ENCODE results near the gene SCN9A.
"Not testable (repeated sequence)": the region's sequence is repeated elsewhere in the genome, so short reads cannot be mapped to it uniquely, and the experiment has no call there.

SCN9A gene

GRCh38 chr2:166375736-166376487 is at the start of gene SCN9A:
Gene SCN9A (minus strand): TSS chr2:166375944. CDS start chr2:166311756, 64,188 bp downstream.
- DNase-seq (ENCODE audit: low read depth): no peak

GRCh38 chr2:166424841-166425240 is 49.1 kb upstream of the SCN9A start:
- DNase-seq (ENCODE audit: low read depth): no peak

- DNase-seq (ENCODE audit: low read depth): peak; percentile 18
Measured at GRCh38 chr2:166419616-166419934, 43.8 kb upstream of the SCN9A start.

GRCh38 chr2:166418853-166419615 is 43.3 kb upstream of the SCN9A start:
- no peak for DNase-seq (ENCODE audit: low read depth)

- DNase-seq (ENCODE audit: low read depth): peak; percentile 37
Measured at GRCh38 chr2:166417669-166418068, 41.9 kb upstream of the SCN9A start.

- DNase-seq (ENCODE audit: low read depth): peak; percentile 9
Measured at GRCh38 chr2:166413255-166413654, 37.5 kb upstream of the SCN9A start.

- no peak for DNase-seq (ENCODE audit: low read depth)
Measured at GRCh38 chr2:166411473-166412230, 35.9 kb upstream of the SCN9A start.

GRCh38 chr2:166410828-166411472 is 35.2 kb upstream of the SCN9A start:
- DNase-seq (ENCODE audit: low read depth): peak; percentile 76

GRCh38 chr2:166407746-166408145 is 32.0 kb upstream of the SCN9A start:
- DNase-seq (ENCODE audit: low read depth): not testable (repeated sequence)

- no peak for DNase-seq (ENCODE audit: low read depth)
Measured at GRCh38 chr2:166406374-166406773, 30.6 kb upstream of the SCN9A start.

- no peak for DNase-seq (ENCODE audit: low read depth)
Measured at GRCh38 chr2:166405569-166405926, 29.8 kb upstream of the SCN9A start.

GRCh38 chr2:166404831-166405568 is 29.3 kb upstream of the SCN9A start:
- no peak for DNase-seq (ENCODE audit: low read depth)

GRCh38 chr2:166394245-166394644 is 18.5 kb upstream of the SCN9A start:
- DNase-seq (ENCODE audit: low read depth): no peak

GRCh38 chr2:166393008-166393407 is 17.3 kb upstream of the SCN9A start:
- no peak for DNase-seq (ENCODE audit: low read depth)

- no peak for DNase-seq (ENCODE audit: low read depth)
Measured at GRCh38 chr2:166388481-166389070, 12.8 kb upstream of the SCN9A start.

- DNase-seq (ENCODE audit: low read depth): no peak
Measured at GRCh38 chr2:166385313-166385712, 9.6 kb upstream of the SCN9A start.

GRCh38 chr2:166384774-166385173 is 9.0 kb upstream of the SCN9A start:
- no peak for DNase-seq (ENCODE audit: low read depth)

- no peak for DNase-seq (ENCODE audit: low read depth)
Measured at GRCh38 chr2:166382448-166382847, 6.7 kb upstream of the SCN9A start.

GRCh38 chr2:166380615-166381014 is 4.9 kb upstream of the SCN9A start:
- DNase-seq (ENCODE audit: low read depth): no peak

- no peak for DNase-seq (ENCODE audit: low read depth)
Measured at GRCh38 chr2:166376873-166377272, 1.1 kb upstream of the SCN9A start.

- no peak for DNase-seq (ENCODE audit: low read depth)
Measured at GRCh38 chr2:166376488-166376828, 714 bp upstream of the SCN9A start.

Measured in HS-5 (cell line).